Left colon (tissue), 2 donors: ENCODE data around the gene FRAT1. TPM values are rescaled to one million over a fixed set of nuclear protein-coding genes. Genes with fewer than 3 reads are reported as not detected.

Experiments used
- ATAC-seq: fragments of 200-7000 bp; cut with Tn5 transposase; one replicate; pipeline ENCODE4 v1.9.1; 2020; ENCODE audit warnings: mild to moderate bottlenecking, moderate library complexity
- DNase-seq, 2 donors: peaks; one replicate each; pipeline ENCODE4 v3.0.0-alpha.2; 2020
- intact Hi-C, 2 donors: fragments of 100-400 bp; cut with DNase I in 1 of 2; cut with micrococcal nuclease in 1 of 2; formaldehyde crosslinking; loops; one replicate each; pipeline versions ENCODE4 v1.11.2 to v1.14.0; 2022; cut with DNase I, micrococcal nuclease
- total RNA-seq, 2 donors: library from RNA; stranded (reverse); fragmentation: NEBNext Ultra II Directional; extraction: Animal tissue kit (Norgen Biotek cat#: 25700); gene quantifications; one replicate each; pipeline ENCODE4 v1.2.1, GENCODE V29; 2021
- donor health status: DM: no; HTN: no; CAD: no.
- donor health status: DM: yes; HTN: yes; CAD: no.

FRAT1 gene
- total RNA-seq, 2 donors from 2014 or later = 6.9 to 10.5 TPM

DNA sequence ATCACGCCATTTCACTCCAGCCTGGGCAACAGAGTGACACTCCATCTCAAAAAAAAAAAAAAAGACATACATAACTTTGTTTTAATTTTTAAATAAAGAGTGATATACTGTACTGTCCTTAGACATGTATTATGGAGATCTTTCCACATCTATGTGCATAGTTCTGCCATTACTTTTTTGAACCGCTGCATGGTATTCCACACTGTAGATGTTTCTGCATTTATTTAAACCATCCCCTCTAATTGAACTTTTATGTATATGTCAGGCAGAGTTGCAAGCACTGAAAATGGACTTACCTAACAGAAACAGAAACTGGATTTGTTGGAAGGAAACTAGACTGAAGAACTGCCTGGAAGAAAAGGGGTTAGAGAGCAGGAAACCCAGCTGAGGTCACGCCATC is 18.1 kb upstream of the FRAT1 start:
- DNase-seq (no peak), ATAC-seq (no peak)
- intact Hi-C loops = no loop called here

DNA sequence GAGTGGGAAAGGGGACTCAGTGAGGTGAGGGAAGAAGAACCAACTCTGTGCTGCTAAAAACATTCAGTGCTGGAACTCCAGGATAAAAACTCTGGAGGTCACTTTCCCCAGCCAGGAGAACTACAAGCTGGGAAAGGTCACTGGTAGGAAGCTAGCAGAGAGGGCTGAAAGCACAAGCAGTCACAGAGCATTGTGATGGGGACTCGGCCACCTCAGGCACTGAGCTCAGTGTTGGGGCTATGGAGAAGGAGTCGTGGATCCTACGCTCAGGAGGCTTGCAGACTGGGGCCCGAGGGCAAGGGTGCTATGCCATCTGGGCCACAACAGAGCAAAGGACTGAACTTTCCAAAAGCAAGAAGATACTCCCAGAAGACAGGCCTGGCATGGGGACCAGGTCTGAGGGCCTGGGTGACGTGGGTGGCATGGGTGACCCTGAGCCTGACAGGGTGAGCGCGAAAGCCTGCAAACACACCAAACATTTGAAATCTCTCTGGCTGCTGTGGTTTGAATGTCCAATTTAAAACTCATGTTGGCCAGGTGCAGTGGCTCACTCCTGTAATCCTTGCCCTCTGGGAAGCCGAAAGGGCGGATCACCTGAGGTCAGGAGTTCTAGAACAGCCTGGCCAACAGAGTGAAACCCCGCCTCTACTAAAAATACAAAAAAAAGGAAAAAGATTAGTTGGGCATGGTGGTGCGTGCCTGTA is 16.8 kb upstream of the FRAT1 start:
- intact Hi-C loops = no loop called here
- ATAC-seq = no peak
- no peak for DNase-seq

DNA sequence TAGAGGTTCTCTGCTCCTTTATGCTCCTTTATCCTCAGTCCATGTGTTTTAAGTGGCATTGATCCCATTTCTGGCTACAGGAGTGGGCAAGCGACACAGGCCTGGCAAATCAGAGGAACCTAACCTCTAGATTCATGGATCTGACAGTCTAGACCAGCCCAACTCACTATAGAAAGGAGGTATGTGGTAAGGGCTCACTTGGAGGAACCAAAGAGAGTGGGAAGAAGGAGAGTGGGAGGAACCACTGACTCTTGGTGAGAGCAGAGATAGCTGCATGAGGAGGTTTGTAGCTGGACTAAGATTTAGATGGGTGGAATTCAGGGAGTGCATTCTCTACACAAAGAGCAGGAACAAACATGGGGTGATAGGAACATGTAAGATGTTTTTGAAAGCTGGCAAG is 11.6 kb upstream of the FRAT1 start:
- DNase-seq (no peak), ATAC-seq (no peak)
- intact Hi-C loops = no loop called here

DNA sequence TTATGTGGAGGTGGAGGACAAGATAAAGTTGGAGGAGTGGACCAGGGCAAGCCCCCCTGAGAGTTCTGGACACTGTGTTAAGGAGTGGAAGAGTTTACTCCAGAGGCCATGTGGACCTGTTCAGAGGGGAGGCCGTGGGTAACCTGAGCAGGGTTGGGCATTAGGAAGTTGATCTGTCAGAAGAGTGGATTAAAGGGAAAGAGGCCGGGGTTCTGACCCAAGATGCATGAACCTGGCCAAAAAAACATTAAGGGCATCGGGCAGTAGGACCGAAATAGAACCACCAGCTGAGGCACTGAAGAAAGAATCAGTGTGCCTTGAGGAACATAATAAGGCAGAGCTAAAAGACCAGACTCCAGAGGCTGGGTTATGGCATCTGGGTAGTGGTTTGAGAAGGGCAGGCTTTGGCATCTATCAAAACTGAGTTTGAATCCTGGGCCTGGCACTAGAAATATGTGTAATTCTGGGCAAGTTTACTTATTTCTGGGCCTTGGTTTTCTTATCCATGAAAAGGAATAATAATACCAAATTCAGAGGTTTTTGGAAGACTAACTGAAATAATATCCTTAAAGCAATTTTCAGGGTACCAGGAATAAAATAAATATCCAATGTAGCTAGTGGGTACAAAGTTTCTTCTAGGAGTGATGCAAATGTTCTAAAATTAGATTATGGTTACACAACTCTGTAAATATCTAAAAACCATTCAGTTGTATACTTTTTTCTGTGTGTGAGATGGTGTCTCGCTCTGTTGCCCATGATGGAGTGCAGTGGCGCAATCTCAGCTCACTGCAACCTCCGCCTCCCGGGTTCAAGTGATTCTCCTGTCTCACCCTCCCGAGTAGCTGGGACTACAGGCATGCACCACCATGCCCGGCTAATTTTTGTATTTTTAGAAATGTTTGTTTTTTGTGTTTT is 10.9 kb upstream of the FRAT1 start:
- ATAC-seq (no peak), DNase-seq (no peak)
- intact Hi-C loops = no loop called here

DNA sequence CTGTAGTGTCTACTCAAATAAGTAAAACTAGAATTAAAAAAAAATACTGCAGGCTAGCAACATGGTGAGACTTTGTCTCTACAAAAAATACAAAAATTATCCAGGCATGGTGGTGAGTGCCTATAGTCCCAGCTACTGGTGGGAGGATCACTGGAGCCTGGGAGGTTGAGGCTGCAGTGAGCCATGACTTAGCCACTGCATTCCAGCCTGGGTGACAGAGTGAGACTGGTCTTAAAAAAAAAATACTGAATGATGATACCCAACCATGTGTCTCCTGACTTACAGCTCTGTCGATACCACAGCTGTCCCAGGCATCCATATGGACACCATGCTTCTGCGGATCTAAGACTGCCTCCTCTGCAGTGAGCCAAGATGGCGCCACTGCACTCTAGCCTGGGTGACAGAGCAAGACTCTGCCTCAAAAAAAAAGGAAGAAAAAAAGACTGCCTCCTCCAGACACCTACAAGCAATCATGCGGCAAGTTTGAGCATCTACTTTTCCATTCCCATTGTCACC is 7.9 kb upstream of the FRAT1 start:
- DNase-seq (no peak), ATAC-seq (no peak)
- intact Hi-C loops = no loop called here

DNA sequence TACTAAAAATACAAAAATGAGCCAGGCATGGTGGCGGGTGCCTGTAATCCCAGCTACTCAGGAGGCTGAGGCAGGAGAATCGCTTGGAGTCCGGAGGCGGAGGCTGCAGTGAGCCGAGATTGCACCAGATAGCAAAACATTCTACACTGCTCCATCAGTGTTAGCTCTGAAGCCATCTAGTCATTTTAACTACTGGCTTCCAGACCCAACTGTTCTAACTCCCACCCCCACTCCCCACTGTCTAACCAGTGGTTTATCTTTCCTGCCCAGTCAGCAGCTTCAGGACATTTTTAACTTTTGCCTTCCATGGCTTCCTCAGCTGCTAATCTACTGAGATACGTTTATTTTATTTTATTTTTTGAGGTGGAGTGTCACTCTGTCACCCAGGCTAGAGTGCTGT is 6.2 kb upstream of the FRAT1 start:
- intact Hi-C loops = no loop called here
- DNase-seq = no peak
- no peak for ATAC-seq

DNA sequence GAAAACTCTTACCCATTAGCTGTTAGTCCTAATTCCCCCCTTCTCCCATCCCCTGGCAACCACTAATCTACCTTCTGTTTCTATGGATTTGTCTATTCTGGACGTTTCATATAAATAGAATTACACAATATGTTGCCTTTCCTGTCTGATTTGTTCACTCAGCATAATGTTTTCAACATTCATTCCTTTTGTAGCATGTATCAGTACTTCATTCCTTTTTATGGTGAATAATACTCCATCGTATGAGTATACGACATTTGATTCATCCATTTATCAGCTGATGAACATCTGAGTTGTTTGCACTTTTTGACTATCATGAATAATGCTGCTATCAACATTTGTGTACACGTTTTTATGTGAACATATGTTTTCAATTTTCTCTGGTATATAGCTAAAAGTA is 4.4 kb upstream of the FRAT1 start:
- intact Hi-C loops = no loop called here
- no peak for ATAC-seq
- DNase-seq = no peak

DNA sequence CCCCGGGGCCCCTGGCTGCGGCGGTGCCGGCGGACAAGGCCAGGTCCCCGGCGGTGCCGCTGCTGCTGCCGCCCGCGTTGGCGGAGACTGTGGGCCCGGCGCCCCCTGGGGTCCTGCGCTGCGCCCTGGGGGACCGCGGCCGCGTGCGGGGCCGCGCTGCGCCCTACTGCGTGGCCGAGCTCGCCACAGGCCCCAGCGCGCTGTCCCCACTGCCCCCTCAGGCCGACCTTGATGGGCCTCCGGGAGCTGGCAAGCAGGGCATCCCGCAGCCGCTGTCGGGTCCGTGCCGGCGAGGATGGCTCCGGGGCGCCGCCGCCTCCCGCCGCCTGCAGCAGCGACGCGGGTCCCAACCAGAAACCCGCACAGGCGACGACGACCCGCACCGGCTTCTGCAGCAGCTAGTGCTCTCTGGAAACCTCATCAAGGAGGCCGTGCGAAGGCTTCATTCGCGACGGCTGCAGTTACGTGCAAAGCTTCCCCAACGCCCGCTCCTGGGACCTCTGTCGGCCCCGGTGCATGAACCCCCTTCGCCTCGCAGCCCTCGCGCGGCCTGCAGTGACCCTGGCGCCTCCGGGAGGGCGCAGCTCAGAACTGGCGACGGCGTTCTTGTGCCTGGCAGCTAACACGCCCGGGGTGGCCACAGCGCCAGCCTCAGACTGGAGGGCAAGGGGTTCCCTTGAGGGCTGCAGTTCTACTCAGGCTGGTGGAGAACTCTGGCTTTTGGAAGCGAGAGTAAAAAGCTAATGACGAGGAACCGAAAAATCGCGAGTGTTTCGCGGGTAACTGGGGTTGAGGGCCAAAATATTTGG is 804 bp downstream of the FRAT1 start:
- DNase-seq (peak; percentile 62 to 78), ATAC-seq (peak; percentile 60)
- intact Hi-C loops = no loop called here

DNA sequence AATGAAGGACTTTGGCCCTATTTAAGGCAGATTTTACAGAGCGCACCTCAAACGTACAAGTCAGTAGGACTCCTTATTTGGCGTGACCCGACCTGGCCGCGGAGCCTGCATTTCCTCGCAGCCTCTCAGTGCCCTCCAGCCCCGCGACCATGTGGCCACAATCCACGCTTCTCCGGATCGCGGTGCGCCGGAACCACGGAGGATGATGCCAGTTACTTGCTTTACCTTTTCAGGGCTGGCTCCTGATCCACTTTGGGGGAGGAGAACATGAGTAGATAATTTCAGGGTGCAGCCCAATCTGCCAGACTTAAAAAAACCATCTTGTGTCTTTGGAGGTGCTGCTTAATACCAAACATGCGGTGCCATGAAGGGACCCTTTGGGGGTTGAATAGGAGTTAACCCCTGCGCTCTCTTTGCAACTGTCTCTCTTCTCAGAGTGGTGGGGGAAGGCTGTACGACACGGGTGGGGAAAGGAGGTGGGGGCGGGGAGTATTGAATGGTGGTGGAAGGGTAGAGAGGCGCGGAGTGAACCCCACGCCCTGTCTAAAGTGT is 1.5 kb downstream of the FRAT1 start:
- DNase-seq (peak in 1 of 2 donors; percentile 46), ATAC-seq (peak; percentile 9)
- intact Hi-C loops = no loop called here

DNA sequence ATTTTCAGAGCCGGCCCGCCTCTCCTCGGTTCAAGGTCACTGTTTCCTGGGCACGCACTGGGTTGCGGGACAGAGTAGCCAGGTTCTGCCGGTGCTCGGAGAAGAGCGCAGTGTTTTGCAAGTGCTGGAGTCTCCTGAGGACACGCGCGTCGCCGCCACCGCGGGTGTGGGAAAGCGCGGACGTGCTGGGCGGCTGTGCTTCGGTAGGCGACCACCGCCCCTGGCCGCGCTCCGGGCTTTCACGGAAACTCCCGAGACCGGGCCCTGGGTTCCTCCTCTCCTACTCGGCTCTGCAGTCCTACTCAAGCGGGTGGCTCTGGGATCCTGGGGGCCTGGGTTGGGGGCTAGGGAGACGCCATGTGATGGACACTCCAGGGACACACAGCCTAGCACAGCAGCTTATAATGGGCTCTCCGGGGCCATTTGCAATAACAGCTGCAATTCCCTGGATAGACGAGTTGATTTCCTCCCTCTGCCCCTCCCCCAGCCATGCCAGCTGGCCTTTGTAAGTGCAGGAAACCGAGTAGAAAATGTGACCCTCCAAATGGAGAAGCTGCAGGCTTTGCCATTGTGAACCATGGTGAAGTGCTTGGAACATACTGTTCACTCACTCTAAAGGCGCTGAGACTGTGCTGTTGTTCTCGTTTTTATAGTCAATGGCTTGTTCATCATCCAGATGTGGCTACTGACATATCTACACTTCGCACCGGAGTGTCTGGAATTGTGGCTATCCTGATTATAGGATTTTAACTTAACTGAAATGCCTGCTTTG is 2.1 kb downstream of the FRAT1 start:
- intact Hi-C loops = no loop called here
- ATAC-seq = peak; percentile 26
- DNase-seq = peak; percentile 45 to 48

DNA sequence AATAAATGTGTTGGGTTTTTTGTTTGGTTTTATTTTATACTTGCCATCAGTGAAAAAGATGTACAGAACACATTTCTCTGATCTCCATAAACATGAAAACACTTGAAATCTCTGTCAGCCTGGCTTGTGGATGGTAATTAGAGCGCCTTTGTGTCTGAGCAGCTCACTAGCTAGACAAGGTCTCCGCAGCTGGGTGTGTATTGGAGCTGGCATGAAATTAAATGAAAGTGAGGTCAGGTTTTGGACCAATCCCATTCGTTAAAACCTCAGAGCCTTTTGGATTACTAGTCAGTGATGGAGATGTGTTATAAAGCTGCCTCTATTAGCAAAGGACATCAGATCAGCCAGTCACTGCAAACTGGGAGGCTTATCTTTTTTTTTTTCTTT is 2.7 kb downstream of the FRAT1 start:
- DNase-seq (no peak), ATAC-seq (no peak)
- intact Hi-C loops = no loop called here

DNA sequence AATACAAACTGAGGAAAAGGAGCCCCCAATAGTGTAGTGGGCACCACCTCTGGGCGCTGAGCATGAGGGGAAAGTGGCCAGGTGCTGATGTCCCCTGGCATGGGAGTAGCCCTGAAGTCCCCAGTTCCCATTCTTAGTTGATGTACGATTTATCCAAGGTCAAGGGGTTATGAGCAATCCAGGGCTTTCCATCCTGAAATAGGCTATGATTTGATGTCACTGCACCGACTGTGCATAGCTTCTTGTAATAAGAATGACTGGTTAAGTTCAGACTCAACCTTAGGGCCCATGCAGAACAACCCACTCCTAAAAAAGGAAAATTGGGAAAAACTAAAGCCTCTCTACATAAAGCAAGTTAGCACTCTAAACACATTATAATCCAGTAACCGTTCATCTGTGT is 4.4 kb downstream of the FRAT1 start:
- ATAC-seq = no peak
- intact Hi-C loops = no loop called here
- DNase-seq = no peak

DNA sequence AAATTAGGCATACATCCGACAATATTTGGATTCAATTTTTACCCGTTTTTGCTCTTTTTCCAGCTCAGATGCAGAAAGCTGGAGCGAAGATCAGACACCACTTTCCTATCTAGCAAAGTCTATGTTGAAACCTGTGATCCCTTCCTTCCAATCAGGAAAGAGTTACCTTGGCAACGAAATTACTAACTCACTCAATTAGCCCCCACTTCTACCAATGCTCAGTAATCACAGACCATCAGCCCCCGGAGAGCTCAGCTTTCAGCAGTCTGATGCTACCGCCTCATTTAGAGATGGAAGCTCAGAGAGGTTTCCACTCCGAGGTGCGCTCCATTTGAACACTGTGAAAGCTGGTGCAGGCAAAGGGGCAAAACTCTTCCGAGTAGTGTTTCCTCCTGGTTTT is 6.7 kb downstream of the FRAT1 start:
- intact Hi-C loops = no loop called here
- no peak for DNase-seq
- ATAC-seq = no peak

DNA sequence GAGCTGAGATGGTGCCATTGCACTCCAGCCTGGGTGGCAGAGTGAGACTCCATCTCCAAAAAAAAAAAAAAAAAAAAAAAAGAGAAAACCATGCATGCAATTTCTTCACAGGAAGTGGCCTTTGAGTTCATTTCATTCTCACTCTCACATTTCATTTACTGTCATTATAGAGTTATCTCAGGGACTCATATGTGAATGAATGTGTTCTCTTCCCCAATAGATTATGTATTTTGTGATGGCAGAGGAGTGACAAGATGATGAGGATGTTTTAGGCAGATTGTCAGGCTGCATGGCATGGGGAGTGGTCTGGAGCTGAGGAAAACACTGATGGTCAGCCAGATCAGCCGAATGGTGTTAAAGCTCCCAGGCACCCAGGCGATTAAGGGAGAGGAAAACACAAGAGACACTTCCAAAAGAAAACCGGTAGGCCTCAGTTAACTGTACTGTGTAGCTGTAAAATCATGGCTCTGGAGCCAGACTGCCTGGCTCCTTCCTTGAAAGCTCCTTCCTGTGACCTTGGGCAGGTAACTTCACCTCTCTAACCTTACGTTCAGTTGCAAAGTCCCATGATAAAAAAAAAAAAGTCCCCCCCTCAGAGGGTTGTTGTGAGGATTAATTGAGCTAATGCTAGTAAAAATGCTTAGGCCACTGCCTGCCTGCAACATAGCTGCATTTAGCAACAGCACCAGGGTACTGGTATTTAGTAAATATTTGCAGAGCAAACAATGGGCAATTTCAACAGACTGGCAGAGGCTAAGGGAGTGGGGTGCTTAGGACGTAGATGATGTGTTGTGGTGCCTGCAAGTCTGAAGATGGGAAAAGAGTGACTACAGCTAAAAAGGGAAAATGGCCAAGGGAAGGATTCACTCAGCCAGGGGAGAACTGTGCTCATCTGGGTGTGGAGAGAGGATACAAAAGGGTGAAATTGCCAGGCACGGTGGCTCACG is 8.6 kb downstream of the FRAT1 start:
- intact Hi-C loops = no loop called here
- ATAC-seq = peak; percentile 62
- no peak for DNase-seq

DNA sequence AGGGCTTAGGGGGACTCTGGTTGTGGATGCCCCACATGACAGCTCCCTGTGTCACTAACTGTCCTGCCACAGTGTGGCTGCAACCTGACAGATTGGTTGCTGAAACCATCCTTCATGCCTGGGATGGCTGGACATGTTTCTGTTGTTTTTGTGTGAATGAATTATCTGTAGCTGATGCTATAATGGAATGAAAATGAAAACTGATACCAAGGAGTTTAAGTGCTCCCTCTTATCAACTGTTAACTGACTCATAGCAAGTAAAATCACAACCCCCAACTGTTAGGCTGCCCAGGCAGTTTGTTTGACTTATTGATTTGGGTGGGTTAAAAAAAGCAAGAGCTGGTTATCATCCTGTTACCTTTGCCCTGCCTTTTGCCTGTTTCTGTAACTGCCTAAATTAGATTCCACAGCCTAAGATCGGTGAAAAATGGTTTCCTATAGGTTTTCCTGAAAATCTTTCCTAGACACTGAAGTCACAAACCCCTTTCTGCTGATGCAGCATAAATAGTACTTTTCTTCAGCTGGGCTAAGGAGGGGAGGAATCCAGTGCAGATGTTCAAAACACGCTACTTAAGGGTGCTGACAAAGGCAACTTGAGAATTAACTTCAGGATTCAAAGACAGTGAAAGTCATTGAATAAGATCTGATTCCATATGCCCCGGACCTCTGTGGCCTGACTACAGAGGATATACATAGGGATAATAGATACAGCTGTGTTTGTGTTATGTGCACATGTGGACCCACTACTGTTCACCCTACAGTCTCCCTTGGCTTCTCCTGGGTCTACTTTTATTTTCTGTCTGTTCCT is 9.8 kb downstream of the FRAT1 start:
- no peak for ATAC-seq
- intact Hi-C loops = no loop called here
- no peak for DNase-seq

DNA sequence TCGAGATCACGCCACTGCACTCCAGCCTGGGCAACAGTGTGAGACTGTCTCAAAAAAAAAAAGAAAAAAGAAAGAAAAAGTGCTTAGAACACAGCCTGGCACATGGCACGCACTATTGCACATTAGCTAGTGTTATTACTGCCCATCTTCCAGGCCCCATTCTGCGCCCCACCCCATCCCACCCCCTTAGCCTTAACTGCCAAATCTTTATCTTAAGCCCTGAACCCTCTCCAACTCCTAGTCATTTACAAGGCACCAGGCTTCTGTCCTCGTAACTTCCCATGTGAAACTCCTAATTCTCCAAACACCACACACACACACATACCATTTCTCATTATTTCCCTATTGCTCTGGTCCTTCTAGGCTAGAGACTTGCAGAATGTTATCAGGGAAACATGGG is 10.7 kb downstream of the FRAT1 start:
- no peak for DNase-seq
- intact Hi-C loops = loop anchor here in 1 of 2 donors (10.0 kb wide), 1 partner anchor 45 kb away; no protein-coding TSS in a partner anchor

More for the DNA sequence above, 10.7 kb downstream of the FRAT1 start:
- ATAC-seq = no peak
